HG02981 (cell line): ENCODE data around the gene TATDN3.
"Not testable (repeated sequence)": the region's sequence is repeated elsewhere in the genome, so short reads cannot be mapped to it uniquely, and the experiment has no call there.

Experiments
- ATAC-seq: cut with Tn5 transposase; IDR thresholded peaks from one replicate; pipeline ENCODE4 v1.9.1; 2021; ENCODE audit warnings: mild to moderate bottlenecking, moderate library complexity; ENCODE audit not compliant: unreplicated experiment

Gene TATDN3

GRCh38 chr1:212774584-212774983 lies 17.1 kb upstream of the TATDN3 start:
- ATAC-seq: no peak

GRCh38 chr1:212775241-212775640 lies 16.5 kb upstream of the TATDN3 start:
- no peak for ATAC-seq

DNA sequence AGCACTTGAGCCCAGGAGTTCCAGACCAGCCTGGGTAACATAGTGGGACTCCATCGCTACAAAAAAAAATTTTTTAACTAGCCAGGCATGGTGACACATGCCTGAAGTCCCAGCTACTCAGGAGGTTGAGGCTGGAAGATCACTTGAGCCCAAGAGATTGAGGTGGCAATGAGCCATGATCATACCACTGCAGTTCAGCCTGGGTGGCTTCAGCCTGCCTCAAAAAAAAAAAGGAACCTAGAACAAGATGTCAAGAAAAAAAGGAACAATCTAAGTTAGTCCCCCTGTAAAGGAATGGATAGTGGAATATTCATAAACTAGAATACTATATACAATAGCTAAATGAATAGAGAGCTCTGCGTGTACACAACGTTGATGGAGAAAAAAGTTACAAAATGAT lies 14.5 kb upstream of the TATDN3 start:
- ATAC-seq: no peak

DNA sequence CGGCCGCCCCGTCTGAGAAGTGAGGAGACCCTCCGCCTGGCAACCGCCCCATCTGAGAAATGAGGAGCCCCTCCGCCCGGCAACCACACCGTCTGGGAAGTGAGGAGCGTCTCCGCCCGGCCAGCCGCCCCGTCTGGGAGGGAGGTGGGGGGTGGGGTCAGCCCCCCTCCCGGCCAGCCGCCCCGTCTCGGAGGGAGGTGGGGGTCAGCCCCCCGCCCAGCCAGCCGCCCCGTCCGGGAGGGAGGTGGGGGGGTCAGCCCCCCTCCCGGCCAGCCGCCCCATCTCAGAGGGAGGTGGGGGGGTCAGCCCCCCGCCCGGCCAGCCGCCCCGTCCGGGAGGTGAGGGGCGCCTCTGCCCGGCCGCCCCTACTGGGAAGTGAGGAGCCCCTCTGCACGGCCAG lies 12.6 kb upstream of the TATDN3 start:
- not testable (repeated sequence) for ATAC-seq

DNA sequence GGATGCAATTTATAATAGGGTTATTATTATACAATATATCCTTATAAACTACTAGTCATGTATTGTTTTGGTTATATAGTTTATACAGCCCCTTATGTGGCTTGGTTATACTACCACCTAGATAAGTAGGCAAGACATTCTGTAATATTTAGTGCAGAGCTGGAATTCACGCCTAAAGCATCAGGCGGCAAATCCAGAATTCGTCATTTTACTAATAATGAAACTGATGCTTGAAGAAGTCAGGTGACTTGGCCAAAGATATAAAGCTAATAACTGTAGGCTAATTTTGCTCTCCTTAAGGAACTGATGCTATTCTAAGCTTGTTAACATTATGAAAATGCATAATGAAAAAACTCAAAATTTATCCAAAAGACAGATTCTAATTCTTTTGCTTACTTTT lies 10.9 kb upstream of the TATDN3 start:
- ATAC-seq: no peak

DNA sequence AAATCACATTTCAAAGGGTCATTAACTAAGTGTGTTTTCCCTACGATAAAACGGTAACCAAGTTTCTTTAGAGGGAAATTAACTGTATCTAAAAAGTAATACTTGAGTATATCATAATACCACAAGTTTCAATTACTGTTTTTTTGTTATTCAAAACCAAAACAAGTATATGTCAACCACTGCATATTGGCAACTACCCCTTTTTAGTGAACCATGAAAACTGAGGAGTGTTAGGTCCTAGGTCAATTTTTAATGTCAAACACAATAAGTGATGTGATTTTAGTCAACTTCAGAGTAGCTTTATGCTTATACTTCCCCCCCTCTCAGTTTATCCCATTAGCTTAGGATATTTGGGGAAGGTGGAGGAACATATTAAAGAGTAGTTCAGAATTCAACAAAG lies 10.5 kb upstream of the TATDN3 start:
- ATAC-seq: no peak

DNA sequence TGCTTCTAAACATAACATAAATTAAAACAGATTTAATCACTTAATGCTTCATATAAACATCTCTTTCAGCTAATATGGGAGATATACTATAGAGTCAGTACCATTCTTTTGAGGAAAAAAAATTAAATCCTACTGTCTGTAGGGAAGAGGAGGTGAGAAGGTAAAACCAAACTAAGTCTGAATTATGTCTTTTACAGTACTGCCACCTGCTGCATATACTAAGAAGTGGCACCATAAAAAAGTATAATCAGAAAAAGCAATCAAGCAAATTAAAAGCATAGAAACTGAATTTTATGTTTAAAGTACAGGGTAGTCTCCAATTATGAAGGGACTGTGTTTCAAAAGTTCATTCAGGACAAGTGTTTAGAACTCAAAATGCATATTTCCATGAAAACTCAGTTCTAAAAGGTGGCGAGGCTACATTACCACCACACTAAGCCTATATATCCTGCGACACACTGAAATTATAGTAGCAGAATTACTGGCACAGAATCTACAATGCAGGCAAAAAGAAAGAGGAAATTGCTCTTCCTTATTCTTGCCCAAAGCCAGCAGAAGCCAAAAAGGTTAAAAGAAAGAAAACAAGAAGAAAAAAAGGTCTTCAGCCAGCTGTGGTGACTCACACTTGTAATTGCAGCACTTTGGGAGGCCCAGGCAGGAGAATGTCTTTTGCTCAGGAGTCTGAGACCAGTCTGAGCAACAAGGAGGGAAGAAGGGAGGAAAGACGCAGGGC lies 9.1 kb upstream of the TATDN3 start:
- no peak for ATAC-seq

- ATAC-seq: no peak
Observed at GRCh38 chr1:212783976-212784375, 7.7 kb upstream of the TATDN3 start.

GRCh38 chr1:212785871-212786270 lies 5.8 kb upstream of the TATDN3 start:
- ATAC-seq: no peak

GRCh38 chr1:212791261-212791675 lies 426 bp upstream of the TATDN3 start:
- ATAC-seq: peak; percentile 34

- ATAC-seq: no peak
Observed at GRCh38 chr1:212792396-212792908, 758 bp downstream of the TATDN3 start.

DNA sequence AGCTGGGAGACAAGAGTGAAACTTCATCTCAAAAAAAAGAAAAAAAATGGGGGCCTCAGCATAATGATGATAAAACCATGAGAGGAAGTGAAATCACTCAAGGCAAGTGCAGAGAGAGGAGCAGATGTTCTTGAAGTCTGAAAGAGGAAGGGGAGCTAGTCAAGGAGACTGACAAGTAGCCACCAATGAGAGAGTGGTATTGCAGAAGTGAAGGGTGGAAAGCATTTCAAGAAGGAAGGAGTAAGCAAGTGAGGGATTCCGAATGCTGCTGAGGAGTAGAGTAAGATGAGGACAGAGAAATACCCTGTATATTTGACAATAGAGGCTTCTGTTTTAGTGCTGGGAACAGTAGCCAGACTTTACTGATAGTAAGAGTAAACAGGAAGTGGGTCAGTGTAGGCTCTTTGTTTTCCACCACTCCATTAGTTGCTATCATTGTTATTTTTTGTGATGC lies 2.9 kb downstream of the TATDN3 start:
- peak; percentile 81 for ATAC-seq

DNA sequence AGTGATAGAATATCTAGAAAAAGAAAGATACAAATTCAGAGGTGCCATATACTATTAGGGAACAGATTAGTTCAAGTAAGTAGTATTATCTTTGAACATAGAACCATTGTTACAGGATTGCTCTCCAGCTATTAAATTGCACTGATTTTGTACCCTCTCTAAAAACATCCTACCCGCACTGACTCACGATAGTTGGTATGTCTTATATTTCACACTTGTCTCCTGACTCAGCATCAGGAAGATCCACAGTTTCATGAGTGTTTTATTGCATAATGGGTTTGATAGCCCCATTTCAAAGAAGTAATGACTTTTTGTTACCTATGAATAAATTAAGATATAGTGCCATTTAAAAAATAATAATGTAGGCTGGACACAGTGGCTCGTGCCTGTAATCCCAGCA lies 6.0 kb downstream of the TATDN3 start:
- no peak for ATAC-seq

- ATAC-seq: no peak
Observed at GRCh38 chr1:212805767-212806166, 14.1 kb downstream of the TATDN3 start.

- no peak for ATAC-seq
Observed at GRCh38 chr1:212814537-212815334, 23.0 kb downstream of the TATDN3 start.

GRCh38 chr1:212816567-212817278 lies 25.0 kb downstream of the TATDN3 start:
- no peak for ATAC-seq

- ATAC-seq: peak; percentile 51
Observed at GRCh38 chr1:212819726-212820125, 28.0 kb downstream of the TATDN3 start.

DNA sequence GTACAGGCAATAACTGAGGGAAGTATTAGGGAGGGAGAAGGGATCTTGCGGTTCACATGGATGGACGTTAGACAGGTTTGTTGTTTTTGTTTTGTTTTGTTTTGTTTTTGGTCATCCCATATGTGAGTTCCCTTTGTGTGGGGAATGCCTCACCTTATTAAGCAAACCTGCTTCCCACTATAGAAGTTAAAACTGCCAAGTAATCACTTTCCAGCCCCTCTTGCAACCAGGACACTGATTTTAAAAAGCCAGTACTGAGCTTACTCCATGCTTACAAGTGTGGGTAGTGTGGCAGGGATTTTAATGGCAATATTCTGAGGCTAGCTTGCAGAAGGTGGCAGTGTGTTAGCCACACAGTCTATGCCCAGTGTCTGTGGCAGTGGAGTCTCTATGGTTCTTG lies 29.3 kb downstream of the TATDN3 start:
- no peak for ATAC-seq

DNA sequence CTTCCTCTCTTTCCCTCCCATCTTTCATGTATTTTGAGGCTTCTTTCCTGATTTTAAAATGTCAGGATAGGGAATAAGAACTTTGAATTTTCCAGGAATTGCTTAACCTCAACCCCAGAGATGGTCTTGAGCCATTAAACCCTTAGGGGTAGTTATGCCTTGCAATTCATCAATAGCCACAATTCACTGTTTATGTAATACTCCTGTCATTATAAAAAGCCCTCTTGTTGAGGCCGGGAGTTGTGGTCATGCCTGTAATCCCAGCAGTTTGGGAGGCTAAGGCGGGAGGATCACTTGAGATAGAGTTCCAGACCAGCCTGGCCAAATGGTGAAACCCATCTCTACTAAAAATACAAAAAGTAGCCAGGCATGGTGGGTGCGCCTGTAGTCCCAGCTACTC lies 31.3 kb downstream of the TATDN3 start:
- no peak for ATAC-seq

DNA sequence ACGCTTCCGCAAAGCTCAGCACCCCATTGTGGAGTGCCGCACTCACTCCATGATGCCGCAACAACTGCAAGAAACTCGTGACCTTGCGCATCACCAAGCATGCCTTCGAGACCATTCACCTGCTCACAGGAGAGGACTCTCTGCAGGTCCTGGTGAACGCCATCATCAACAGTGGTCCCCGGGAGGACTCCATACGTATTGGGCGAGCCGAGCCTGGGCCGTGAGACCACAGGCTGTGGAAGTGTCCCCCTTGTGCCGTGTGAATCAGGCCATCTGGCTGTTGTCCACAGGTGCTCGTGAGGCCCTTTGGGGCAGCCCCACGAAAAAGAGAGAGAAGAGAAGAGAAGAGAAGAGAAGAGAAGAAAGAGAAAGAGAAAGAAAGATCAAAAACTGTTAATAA lies 32.5 kb downstream of the TATDN3 start:
- ATAC-seq: no peak

GRCh38 chr1:212825798-212826452 lies 34.2 kb downstream of the TATDN3 start:
- ATAC-seq: no peak
